K562 (cell line): ENCODE data around the gene TAF9. TPM values are rescaled to one million over a fixed set of nuclear protein-coding genes. Genes with fewer than 3 reads are reported as not detected.

Experiments
- ATAC-seq: fragments of 200-7000 bp; cut with Tn5 transposase; 3 replicates; pipeline ENCODE4 v1.9.1; 2020; ENCODE audit warnings: moderate library complexity
- BruUV-seq: library from RNA; stranded (reverse); fragments of 400-500 nt; replicated peaks from 2 replicates; lab custom pipeline; 2021; lab: Mats Ljungman, UMichigan
- CTCF ChIA-PET: fragments of 300-600 bp; formaldehyde crosslinking; extraction: SDS; loops from one replicate; lab custom pipeline; 2021; ENCODE audit warnings: low intra/inter-chr PET ratio; lab: Yijun Ruan, JAX
- POLR2A ChIA-PET: fragments of 300-600, 350-650 bp; sonication (Branson Sonifier 250); formaldehyde crosslinking; extraction: SDS; loops from one replicate; lab custom pipeline; 2021; ENCODE audit warnings: antibody characterized with exemption, inconsistent platforms; lab: Yijun Ruan, JAX
- DNase-seq, 4 experiments: peaks; one replicate each; pipeline versions ENCODE4 v3.0.0 to v3.0.0-alpha.2; 2011 to 2018; ENCODE audit warnings: low spot score in 3 of 4, mixed read lengths in 3 of 4; ENCODE audit errors: extremely low read depth in 1 of 4
- FAIRE-seq: peaks from 2 replicates; lab custom pipeline; 2011; peaks lifted over from hg19 to GRCh38; lab: Jason Lieb, UNC
- H2AFZ ChIP-seq: 2 replicates; pipeline ENCODE4 v1.6.0; 2011; ENCODE audit warnings: low read depth, low read length, control low read depth, inconsistent platforms
- H3K27ac ChIP-seq: fragments of 200-600 bp; 3 replicates; pipeline ENCODE4 v1.8.0; 2011; ENCODE audit warnings: low read depth, mild to moderate bottlenecking, control low read depth, inconsistent platforms, low read length, moderate library complexity, mixed read lengths; ENCODE audit errors: extremely low read depth
- H3K27me3 ChIP-seq, 2 experiments: fragments of 300-600 bp in 1 of 2; 2 replicates in 1 of 2; 3 replicates in 1 of 2; pipeline versions ENCODE4 v1.6.0 to v1.8.0; 2011; ENCODE audit warnings: inconsistent platforms in 2 of 2, low read length in 2 of 2, mild to moderate bottlenecking in 1 of 2, mixed read lengths in 1 of 2, moderate library complexity in 1 of 2; ENCODE audit not compliant: control insufficient read depth in 2 of 2, insufficient read depth in 2 of 2
- H3K36me3 ChIP-seq: fragments of 300-600 bp; 3 replicates; pipeline ENCODE4 v1.8.0; 2011; ENCODE audit warnings: mild to moderate bottlenecking, low read length, inconsistent platforms; ENCODE audit not compliant: control insufficient read depth, insufficient read depth
- H3K4me1 ChIP-seq, 2 experiments: fragments of 200-600 bp in 1 of 2; replicated peaks in 1 of 2; 2 replicates in 1 of 2; 3 replicates in 1 of 2; pipeline versions ENCODE4 v1.5.1 to v1.8.0; 2011; ENCODE audit warnings: inconsistent platforms in 2 of 2, low read length in 2 of 2, mild to moderate bottlenecking in 1 of 2, mixed read lengths in 1 of 2, moderate library complexity in 1 of 2; ENCODE audit not compliant: control insufficient read depth in 2 of 2, insufficient read depth in 2 of 2
- H3K4me2 ChIP-seq: 2 replicates; pipeline ENCODE4 v1.6.1; 2011; ENCODE audit warnings: low read length, control low read depth, inconsistent platforms, mixed read lengths; ENCODE audit not compliant: insufficient read depth
- H3K4me3 ChIP-seq: fragments of 200-600 bp; sonication (generic), shearing (Covaris generic); 2 replicates; pipeline ENCODE4 v1.5.1; 2016; ENCODE audit warnings: control low read depth, inconsistent platforms
- H3K79me2 ChIP-seq: fragments of 200-600 bp; 3 replicates; pipeline ENCODE4 v1.8.0; 2011; ENCODE audit warnings: low read length, inconsistent platforms; ENCODE audit not compliant: control insufficient read depth, insufficient read depth
- H3K9ac ChIP-seq, 2 experiments: 2 replicates each; pipeline versions ENCODE4 v1.6.0 to v1.6.1; 2011; ENCODE audit warnings: low read depth in 2 of 2, low read length in 2 of 2, control low read depth in 1 of 2, inconsistent platforms in 1 of 2, mild to moderate bottlenecking in 1 of 2, mixed read lengths in 1 of 2; ENCODE audit not compliant: insufficient read depth in 1 of 2
- H3K9me1 ChIP-seq: one replicate; pipeline ENCODE4 v1.6.0; 2011; ENCODE audit warnings: inconsistent platforms, mild to moderate bottlenecking, low read length, moderate library complexity; ENCODE audit not compliant: control insufficient read depth, insufficient read depth
- H3K9me3 ChIP-seq: replicated peaks from 2 replicates; pipeline ENCODE4 v1.5.1; 2011; ENCODE audit warnings: low read depth, low read length, inconsistent platforms; ENCODE audit not compliant: control insufficient read depth, insufficient read depth
- H4K20me1 ChIP-seq: replicated peaks from 2 replicates; pipeline ENCODE4 v1.6.1; 2011; ENCODE audit warnings: low read length, inconsistent platforms, mixed read lengths; ENCODE audit not compliant: control insufficient read depth, insufficient read depth
- BRD9 ChIP-seq: fragments of 450-650 bp; IDR thresholded peaks from 2 replicates; pipeline ENCODE4 v1.6.1; 2018; ENCODE audit warnings: low read depth; ENCODE audit not compliant: partially characterized antibody
- CREM ChIP-seq: IDR thresholded peaks from 2 replicates; pipeline ENCODE4 v1.6.1; 2014; ENCODE audit warnings: antibody characterized with exemption, low read depth
- E2F5 ChIP-seq: sonication (generic); formaldehyde crosslinking; IDR thresholded peaks from 2 replicates; pipeline ENCODE4 v1.8.0; 2022; ENCODE audit warnings: mild to moderate bottlenecking, missing genetic modification reagents
- EGR1 ChIP-seq: fragments of 450-650 bp; conservative IDR thresholded peaks from 2 replicates; pipeline ENCODE4 v1.6.1; 2017; ENCODE audit warnings: mild to moderate bottlenecking
- FOXA3 ChIP-seq, 2 experiments: fragments of 450-650 bp in 1 of 2; sonication (generic) in 1 of 2; formaldehyde crosslinking; IDR thresholded peaks in 1 of 2; conservative IDR thresholded peaks in 1 of 2; 2 replicates each; pipeline versions ENCODE4 v1.4.0 to v1.8.0; 2020 to 2022; ENCODE audit warnings: mild to moderate bottlenecking in 2 of 2, missing genetic modification reagents in 1 of 2
- FOXJ2 ChIP-seq: fragments of 200-800 bp; sonication (Bioruptor generic); IDR thresholded peaks from 2 replicates; pipeline ENCODE4 v1.6.1; 2016; ENCODE audit warnings: missing genetic modification characterization, missing compliant biosample characterization
- FOXK1 ChIP-seq: sonication (generic); formaldehyde crosslinking; IDR thresholded peaks from 2 replicates; pipeline ENCODE4 v1.8.0; 2022; ENCODE audit warnings: missing genetic modification reagents, mild to moderate bottlenecking, borderline replicate concordance
- GABPB1 ChIP-seq: sonication (generic); formaldehyde crosslinking; IDR thresholded peaks from 2 replicates; pipeline ENCODE4 v1.8.0; 2022; ENCODE audit warnings: mild to moderate bottlenecking, missing genetic modification reagents
- GTF2E2 ChIP-seq: fragments of 200-800 bp; sonication (Bioruptor generic); IDR thresholded peaks from 2 replicates; pipeline ENCODE4 v1.6.1; 2016; ENCODE audit warnings: missing genetic modification characterization, missing compliant biosample characterization
- HLTF ChIP-seq: fragments of 450-650 bp; IDR thresholded peaks from 2 replicates; pipeline ENCODE4 v1.6.1; 2016
- NFRKB ChIP-seq: fragments of 450-650 bp; IDR thresholded peaks from 2 replicates; pipeline ENCODE4 v1.6.1; 2016; ENCODE audit warnings: low read depth
- PHB2 ChIP-seq: fragments of 450-650 bp; IDR thresholded peaks from 2 replicates; pipeline ENCODE4 v1.6.1; 2017; ENCODE audit warnings: low read depth
- POLR2H ChIP-seq: IDR thresholded peaks from 2 replicates; pipeline ENCODE4 v1.6.1; 2016; ENCODE audit warnings: missing genetic modification characterization, low read depth, mild to moderate bottlenecking, control low read depth, missing compliant biosample characterization, moderate library complexity
- SIN3A ChIP-seq, 2 experiments: fragments of 150-350 bp in 1 of 2; IDR thresholded peaks; 2 replicates each; pipeline ENCODE4 v1.6.1; 2011 to 2016; ENCODE audit warnings: borderline replicate concordance in 2 of 2, low read depth in 2 of 2, low read length in 2 of 2, mild to moderate bottlenecking in 2 of 2, moderate library complexity in 2 of 2; ENCODE audit not compliant: control insufficient read depth in 1 of 2
- TBP ChIP-seq: optimal IDR thresholded peaks from 2 replicates; pipeline ENCODE3; 2011; ENCODE audit warnings: low read depth, low read length, improper control_type of control experiment
- ZNF232 ChIP-seq: sonication (generic); formaldehyde crosslinking; IDR thresholded peaks from 2 replicates; pipeline ENCODE4 v1.8.0; 2022; ENCODE audit warnings: mild to moderate bottlenecking, missing genetic modification reagents
- ZNF551 ChIP-seq: fragments of 250-450 bp; sonication (Bioruptor Pico); IDR thresholded peaks from 2 replicates; pipeline ENCODE4 v1.5.0; 2021; ENCODE audit warnings: mild to moderate bottlenecking, moderate library complexity
- ZNF668 ChIP-seq: fragments of 250-450 bp; sonication (Bioruptor Pico); IDR thresholded peaks from 2 replicates; pipeline ENCODE4 v1.8.0; 2022; ENCODE audit warnings: mild to moderate bottlenecking, inconsistent platforms
- WGBS: fragments of 100-300 bp; shearing (Covaris generic); methylation state at CpG from one replicate; pipeline ENCODE4 v1.1.6; 2016; ENCODE audit warnings: low coverage, mixed read lengths; ENCODE audit not compliant: insufficient coverage; ENCODE audit errors: missing lambda C conversion rate; 5-methylcytosine and 5-hydroxymethylcytosine counted together
- in situ Hi-C: fragments of 300-500 bp; cut with MboI; formaldehyde crosslinking; loops from 4 replicates; pipeline ENCODE4 v1.15.0; 2018; ENCODE audit warnings: inconsistent platforms, mixed read lengths
- intact Hi-C: fragments of 100-400 bp; cut with micrococcal nuclease; formaldehyde crosslinking; loops from 2 replicates; pipeline ENCODE4 v1.14.2; 2022
- polyA plus RNA-seq, 8 experiments: library from polyadenylated mRNA; depleted of rRNA in 4 of 8; stranded (reverse) in 5 of 8; unstranded in 3 of 8; fragments of >200 nt; fragmentation: Nextera tagmentation in 2 of 8; fragmentation: Illumina TruSeq in 1 of 8; extraction: Ambion mirVana in 2 of 8; extraction: Trizol in 1 of 8; gene quantifications; 2 replicates each; pipeline versions ENCODE4 v1.2.1 to v1.2.3, GENCODE V29; 2011 to 2014; ENCODE audit warnings: inconsistent platforms in 1 of 8, missing spikeins in 1 of 8
- total RNA-seq, 7 experiments: library from RNA; depleted of rRNA in 6 of 7; stranded (reverse); fragments of >200 nt in 6 of 7; fragmentation: Illumina TruSeq in 2 of 7; extraction: Trizol in 2 of 7; gene quantifications; 2 replicates each; pipeline versions ENCODE4 v1.2.1 to v1.2.3, GENCODE V29; 2011 to 2021; ENCODE audit warnings: low replicate concordance in 1 of 7
- TF ChIP-seq, protein P1 (sequence below): fragments of 450-650 bp; IDR thresholded peaks from 2 replicates; pipeline ENCODE4 v1.6.1; 2017; ENCODE audit warnings: mild to moderate bottlenecking, moderate library complexity

The TAF9 gene
- total and polyA plus RNA-seq, 9 of the 15 experiments (the other 6 are each of a cell fraction or from before 2014, with no cell fraction given), result 119 to 566 (median 207) TPM

GRCh38 chr5:69370335-69370734, 1.0 kb upstream of the TAF9 start (continued):
- TF ChIP-seq FOXJ2 (tag), result 0 out of 2 replicates have a peak, but pooled peaks have one; percentile 37
- peak; percentile 40 for TF ChIP-seq EGR1
- TF ChIP-seq, protein P1, sequence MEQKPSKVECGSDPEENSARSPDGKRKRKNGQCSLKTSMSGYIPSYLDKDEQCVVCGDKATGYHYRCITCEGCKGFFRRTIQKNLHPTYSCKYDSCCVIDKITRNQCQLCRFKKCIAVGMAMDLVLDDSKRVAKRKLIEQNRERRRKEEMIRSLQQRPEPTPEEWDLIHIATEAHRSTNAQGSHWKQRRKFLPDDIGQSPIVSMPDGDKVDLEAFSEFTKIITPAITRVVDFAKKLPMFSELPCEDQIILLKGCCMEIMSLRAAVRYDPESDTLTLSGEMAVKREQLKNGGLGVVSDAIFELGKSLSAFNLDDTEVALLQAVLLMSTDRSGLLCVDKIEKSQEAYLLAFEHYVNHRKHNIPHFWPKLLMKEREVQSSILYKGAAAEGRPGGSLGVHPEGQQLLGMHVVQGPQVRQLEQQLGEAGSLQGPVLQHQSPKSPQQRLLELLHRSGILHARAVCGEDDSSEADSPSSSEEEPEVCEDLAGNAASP, result peak; percentile 20; the same call in 1 of the 2 replicates
- peak; percentile 19 for TF ChIP-seq TBP

- no peaks in the 10 kb centered on the region for H3K9me3 ChIP-seq
- no peaks in the 10 kb centered on the region for H4K20me1 ChIP-seq
- TSS peak; percentile 60 for BruUV-seq
- peak overlapping the region; percentile 70 for H3K4me3 ChIP-seq
- H2AFZ ChIP-seq, result peak overlapping the region; percentile 97
- under 1% methylated on average over 30 of the region's 39 CpGs for WGBS
- in situ Hi-C loops, result no loop called here
- ChIA-PET CTCF (interaction anchor here (1.6 kb wide), 1 partner anchor 275 kb away, joined by 3 read pairs; the partner anchor contains the start of gene SLC30A5), POLR2A (interaction anchor here (0.8 to 1.1 kb wide), 2 partner anchors 178 to 275 kb away, joined by 3 to 4 read pairs; partner anchors contain the start of gene SLC30A5)
- peaks cover 0 to 6% of the 10 kb centered on the region in 2 experiments; a peak in 4 of 5 replicates for H3K4me1 ChIP-seq
- intact Hi-C loops, result loop anchor here (2.0 kb wide), 2 partner anchors 274 to 326 kb away; partner anchors contain the start of gene SLC30A5
- FAIRE-seq, result peak; percentile 57
- ATAC-seq, result peak; percentile 59
- H3K79me2 ChIP-seq, result peaks cover 92% of the 10 kb centered on the region
- H3K9me1 ChIP-seq, result no peaks in the 10 kb centered on the region
- DNase-seq, result peak; percentile 38 to 83 (median 51)
- H3K27me3 ChIP-seq, result no peaks in the 10 kb centered on the region
- H3K27ac ChIP-seq, result peak overlapping the region; percentile 99
- H3K36me3 ChIP-seq, result peaks cover 42% of the 10 kb centered on the region
- H3K9ac ChIP-seq, result peak overlapping the region; percentile 92 to 97
- peak overlapping the region; percentile 96 for H3K4me2 ChIP-seq
- no peak for TF ChIP-seq ZNF668 (CRISPR knock-in tag)
- TF ChIP-seq ZNF232, result no peak; the same call in 1 of the 2 replicates
- peak; percentile 84 for TF ChIP-seq GTF2E2 (tag)
- peak; percentile 63 for TF ChIP-seq BRD9
- TF ChIP-seq POLR2H (tag), result 0 out of 2 replicates have a peak, but pooled peaks have one; percentile 17
- no peak for TF ChIP-seq GABPB1 (CRISPR knock-in tag)
- no peak for TF ChIP-seq PHB2
- no peak for TF ChIP-seq FOXA3 (CRISPR knock-in tag; conservative IDR thresholded peaks at IDR 0.05 in 1 of 2, IDR thresholded peaks at IDR 0.05 in 1 of 2)
- no peak for TF ChIP-seq FOXK1 (CRISPR knock-in tag)
- TF ChIP-seq CREM, result peak; percentile 23
- no peak for TF ChIP-seq E2F5 (CRISPR knock-in tag)
- TF ChIP-seq ZNF551 (CRISPR knock-in tag), result no peak
- TF ChIP-seq HLTF, result no peak
- peak; percentile 62; the same call in 1 of the 2 replicates for TF ChIP-seq NFRKB
- TF ChIP-seq SIN3A (IDR thresholded peaks at IDR 0.05; ENCODE audit: borderline replicate concordance in 2 of 2, control insufficient read depth in 1 of 2, low read depth in 2 of 2, low read length in 2 of 2), result peak in 1 of 2 experiments; percentile 31; a peak in 2 of 4 replicates
Observed at GRCh38 chr5:69368458-69369339, 621 bp downstream of the TAF9 start.
